GM12878 (cell line): Measurements from ENCODE around the gene SULF2. TPM values are rescaled to one million over a fixed set of nuclear protein-coding genes. Genes with fewer than 3 reads are reported as not detected.

Experiments
- ATAC-seq: fragments of 200-7000 bp; cut with Tn5 transposase; 3 replicates; pipeline ENCODE4 v1.9.1; 2020; ENCODE audit warnings: mild to moderate bottlenecking, moderate library complexity
- BruUV-seq: library from RNA; stranded (reverse); fragments of 400-500 nt; replicated peaks from 2 replicates; lab custom pipeline; 2021; lab: Mats Ljungman, UMichigan
- CTCF ChIA-PET: fragments of 300-600 bp; sonication (Branson Sonifier 250); formaldehyde crosslinking; extraction: SDS; loops from one replicate; lab custom pipeline; 2021; ENCODE audit warnings: inconsistent platforms; lab: Yijun Ruan, JAX
- POLR2A ChIA-PET: fragments of 350-600 bp; formaldehyde crosslinking; extraction: SDS; loops from one replicate; lab custom pipeline; 2021; ENCODE audit warnings: inconsistent platforms; lab: Charles Lee
- RAD21 ChIA-PET: fragments of 300-600 bp; sonication (Branson Sonifier 250); formaldehyde crosslinking; loops from one replicate; lab custom pipeline; 2023; ENCODE audit warnings: antibody characterized with exemption; ENCODE audit not compliant: unreplicated experiment; lab: Charles Lee
- SMC1A ChIA-PET: fragments of 300-600 bp; sonication (Branson Sonifier 250); formaldehyde crosslinking; loops from one replicate; lab custom pipeline; 2023; ENCODE audit not compliant: unreplicated experiment, uncharacterized antibody; lab: Charles Lee
- DNase-seq: peaks from one replicate; pipeline ENCODE4 v3.0.0-alpha.2; 2011; ENCODE audit warnings: low read depth, low spot score
- FAIRE-seq: peaks from 3 replicates; lab custom pipeline; 2011; peaks lifted over from hg19 to GRCh38; lab: Jason Lieb, UNC
- H2AFZ ChIP-seq: 2 replicates; pipeline ENCODE4 v1.6.0; 2011; ENCODE audit warnings: low read depth, low read length, control low read depth; ENCODE audit not compliant: control insufficient read depth
- H3K27ac ChIP-seq: 2 replicates; pipeline ENCODE4 v1.5.1; 2011; ENCODE audit warnings: control low read depth; ENCODE audit not compliant: control insufficient read depth, insufficient read depth
- H3K27me3 ChIP-seq, 2 experiments: replicated peaks in 1 of 2; 2 replicates each; pipeline versions ENCODE4 v1.6.0 to v1.6.1; 2011; ENCODE audit warnings: low read length in 1 of 2; ENCODE audit not compliant: control insufficient read depth in 2 of 2, insufficient read depth in 2 of 2
- H3K36me3 ChIP-seq, 2 experiments: 2 replicates each; pipeline ENCODE4 v1.5.1; 2011; ENCODE audit warnings: low read length in 1 of 2; ENCODE audit not compliant: control insufficient read depth in 2 of 2, insufficient read depth in 2 of 2
- H3K4me1 ChIP-seq: 2 replicates; pipeline ENCODE4 v1.6.1; 2011; ENCODE audit warnings: mild to moderate bottlenecking, low read length, moderate library complexity, mixed read lengths; ENCODE audit not compliant: control insufficient read depth, insufficient read depth
- H3K4me2 ChIP-seq: 2 replicates; pipeline ENCODE4 v1.6.0; 2011; ENCODE audit warnings: control low read depth; ENCODE audit not compliant: control insufficient read depth, insufficient read depth
- H3K4me3 ChIP-seq: fragments of 200-600 bp; sonication (generic); 2 replicates; pipeline ENCODE4 v1.5.1; 2016
- H3K79me2 ChIP-seq: 2 replicates; pipeline ENCODE4 v1.6.0; 2011; ENCODE audit warnings: low read length; ENCODE audit not compliant: control insufficient read depth, insufficient read depth
- H3K9ac ChIP-seq: 2 replicates; pipeline ENCODE4 v1.8.0; 2011; ENCODE audit warnings: low read length, control low read depth, mixed read lengths; ENCODE audit not compliant: control insufficient read depth, insufficient read depth
- H3K9me3 ChIP-seq: replicated peaks from 3 replicates; pipeline ENCODE4 v1.5.1; 2011; ENCODE audit warnings: mild to moderate bottlenecking, low read length; ENCODE audit not compliant: control insufficient read depth, insufficient read depth
- H4K20me1 ChIP-seq: 2 replicates; pipeline ENCODE4 v1.6.0; 2011; ENCODE audit not compliant: control insufficient read depth, insufficient read depth
- BCL11A ChIP-seq: IDR thresholded peaks from 2 replicates; pipeline ENCODE4 v1.6.1; 2011; ENCODE audit warnings: low read depth, low read length
- FOXM1 ChIP-seq: IDR thresholded peaks from 2 replicates; pipeline ENCODE4 v1.6.1; 2012; ENCODE audit warnings: low read depth, mild to moderate bottlenecking, inconsistent platforms, low read length, moderate library complexity
- HDAC6 ChIP-seq: fragments of 200-600 bp; sonication (generic); IDR thresholded peaks from one replicate; pipeline ENCODE4 v1.8.0; 2017; ENCODE audit warnings: antibody characterized with exemption; ENCODE audit not compliant: unreplicated experiment
- MXI1 ChIP-seq: fragments of 150-350 bp; IDR thresholded peaks from 2 replicates; pipeline ENCODE4 v1.6.1; 2011; ENCODE audit warnings: low read depth, mild to moderate bottlenecking, inconsistent platforms, low read length, improper control_type of control experiment
- MYB ChIP-seq: fragments of 150-350 bp; IDR thresholded peaks from 2 replicates; pipeline ENCODE4 v1.6.1; 2014; ENCODE audit warnings: mild to moderate bottlenecking, low read depth, low read length, borderline replicate concordance
- NFXL1 ChIP-seq: fragments of 450-650 bp; IDR thresholded peaks from 2 replicates; pipeline ENCODE4 v1.6.1; 2017; ENCODE audit warnings: antibody characterized with exemption, mild to moderate bottlenecking, borderline replicate concordance
- ZBTB33 ChIP-seq: fragments of 450-650 bp; IDR thresholded peaks from 2 replicates; pipeline ENCODE4 v1.6.1; 2017; ENCODE audit warnings: mild to moderate bottlenecking
- ZNF687 ChIP-seq: fragments of 450-650 bp; IDR thresholded peaks from 2 replicates; pipeline ENCODE4 v1.6.1; 2017; ENCODE audit warnings: mild to moderate bottlenecking, moderate library complexity
- WGBS: methylation state at CpG from one replicate; pipeline ENCODE4 v1.1.6; 2016; ENCODE audit warnings: low lambda C conversion rate; ENCODE audit not compliant: insufficient replicate concordance, insufficient coverage; ENCODE audit errors: missing lambda C conversion rate; 5-methylcytosine and 5-hydroxymethylcytosine counted together
- in situ Hi-C: fragments of 300-500 bp; cut with MboI; formaldehyde crosslinking; loops from 9 replicates; pipeline ENCODE4 v1.14.3; 2018; ENCODE audit warnings: mixed read lengths
- intact Hi-C: fragments of 100-400 bp; cut with micrococcal nuclease; formaldehyde crosslinking; loops from one replicate; pipeline ENCODE4 v1.14.2; 2022; ENCODE audit not compliant: unreplicated experiment
- polyA plus RNA-seq, 11 experiments: library from polyadenylated mRNA; depleted of rRNA in 4 of 11; unstranded in 6 of 11; stranded (reverse) in 5 of 11; fragments of >200 nt; fragmentation: Nextera tagmentation in 4 of 11; fragmentation: Illumina TruSeq in 1 of 11; extraction: Ambion mirVana in 4 of 11; extraction: Trizol in 1 of 11; gene quantifications; 1 replicate in 1 of 11; 2 replicates in 10 of 11; pipeline versions ENCODE4 v1.2.1 to v1.2.3, GENCODE V29; 2011 to 2016; ENCODE audit warnings: inconsistent platforms in 2 of 11, missing spikeins in 2 of 11, low read depth in 1 of 11
- total RNA-seq, 4 experiments: library from RNA; depleted of rRNA in 3 of 4; stranded (reverse); fragments of >200 nt in 3 of 4; fragmentation: Illumina TruSeq in 1 of 4; extraction: Trizol in 1 of 4; gene quantifications; 2 replicates each; pipeline versions ENCODE4 v1.2.1 to v1.2.3, GENCODE V29; 2013 to 2021

SULF2 gene
- total and polyA plus RNA-seq, 10 of the 15 experiments (the other 5 are each of a cell fraction or from before 2014, with no cell fraction given), result 0.69 to 4.1 (median 1.6) TPM

GRCh38 chr20:47743671-47744070 is 41.6 kb downstream of the SULF2 start:
- in situ Hi-C loops (no loop called here), intact Hi-C loops (no loop called here)
- no peak overlapping the region for H3K4me3 ChIP-seq
- no peaks in the 10 kb centered on the region for H3K36me3 ChIP-seq
- ATAC-seq (no peak), FAIRE-seq (no peak), DNase-seq (no peak)
- BruUV-seq, result no TSS peak
- no peaks in the 10 kb centered on the region for H3K79me2 ChIP-seq
- peaks cover 0 to 4% of the 10 kb centered on the region in 2 experiments; a peak in 2 of 4 replicates for H3K27me3 ChIP-seq
- no peaks in the 10 kb centered on the region for H3K4me1 ChIP-seq
- H3K27ac ChIP-seq, result no peak overlapping the region
- H3K9me3 ChIP-seq, result no peaks in the 10 kb centered on the region
- RAD21 ChIA-PET, result no interaction called here
- CTCF ChIA-PET, result no interaction called here
- 49% methylated on average over 7 of the region's 7 CpGs for WGBS
- POLR2A ChIA-PET, result no interaction called here
- TF ChIP-seq BCL11A (no peak), NFXL1 (peak; percentile 24; the same call in 1 of the 2 replicates), FOXM1 (no peak), ZNF687 (no peak), MYB (no peak), ZBTB33 (no peak), MXI1 (no peak), HDAC6 (no peak)
- no peak overlapping the region for H3K4me2 ChIP-seq
- H3K9ac ChIP-seq, result no peak overlapping the region
- H4K20me1 ChIP-seq, result no peaks in the 10 kb centered on the region
- SMC1A ChIA-PET, result no interaction called here
- H2AFZ ChIP-seq, result no peak overlapping the region
